ENCODE data around the gene KCNJ5. TPM values are rescaled to one million over a fixed set of nuclear protein-coding genes. Genes with fewer than 3 reads are reported as not detected.

KCNJ5 gene
- total and polyA plus RNA-seq, 2 of the 4 experiments (the other 2 are of a cell fraction): 0.07 to 0.18 TPM

DNA sequence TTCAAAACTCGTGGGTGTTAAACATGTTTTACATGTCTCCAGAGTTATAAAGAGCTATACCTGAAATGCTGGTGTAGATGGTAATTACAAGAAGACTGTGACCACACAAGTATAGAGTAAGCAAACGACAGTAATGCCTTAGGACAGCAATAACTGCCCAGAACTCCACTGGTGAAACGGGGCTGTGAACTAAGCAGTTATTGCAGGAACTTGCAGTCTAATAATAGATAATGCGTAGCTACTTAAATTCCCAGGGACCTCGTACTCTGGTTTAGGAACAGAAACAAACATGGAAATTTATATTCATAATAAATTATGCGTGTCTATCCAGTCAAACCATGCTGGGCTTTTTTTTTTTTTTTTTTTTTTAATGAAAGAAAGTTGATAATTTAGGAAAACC, 76.4 kb downstream of the KCNJ5 start:
- Histone ChIP-seq H3K9me1 (ENCODE audit: insufficient read depth, low read length) (no peaks in the 10 kb centered on the region; the same call in 1 of the 2 replicates), H3K79me1 (ENCODE audit: low read depth in 1 of 2, low read length in 2 of 2) (no peaks in the 10 kb centered on the region), H3K27ac (ENCODE audit: insufficient read depth, low read length) (no peak overlapping the region), H3K23ac (ENCODE audit: low read depth, low read length) (no peak overlapping the region), H3K4me1 (ENCODE audit: control insufficient read depth, insufficient read depth, low read length) (no peaks in the 10 kb centered on the region), H2BK120ac (ENCODE audit: low read depth, low read length) (no peak overlapping the region), H3K36me3 (ENCODE audit: control insufficient read depth, insufficient read depth, low read length) (peaks cover 23% of the 10 kb centered on the region), H4K8ac (ENCODE audit: low read depth in 2 of 2, low read length in 2 of 2) (no peak overlapping the region), H3K18ac (ENCODE audit: low read depth, low read length) (no peak overlapping the region), H3K4me3 (ENCODE audit: insufficient read depth, low read depth, low read length) (no peak overlapping the region), H3K9ac (ENCODE audit: low read depth, low read length) (no peak overlapping the region), H2BK15ac (ENCODE audit: low read depth, low read length) (no peak overlapping the region), H2BK5ac (ENCODE audit: low read depth, low read length, poor library complexity, severe bottlenecking) (no peak overlapping the region), H3K4ac (ENCODE audit: low read depth, low read length) (no peak overlapping the region), H3K4me2 (ENCODE audit: low read depth, low read length) (no peak overlapping the region; the same call in 1 of the 2 replicates), H3K9me3 (ENCODE audit: control insufficient read depth, insufficient read depth, low read length) (no peaks in the 10 kb centered on the region), H2AK5ac (ENCODE audit: low read depth, low read length) (no peak overlapping the region), H2BK20ac (ENCODE audit: low read depth, low read length) (no peak overlapping the region), H4K20me1 (ENCODE audit: insufficient read depth, low read length) (no peaks in the 10 kb centered on the region), H4K5ac (ENCODE audit: low read depth, low read length) (no peak overlapping the region), H3K27me3 (ENCODE audit: control insufficient read depth, insufficient read depth, low read length) (no peaks in the 10 kb centered on the region), H4K91ac (ENCODE audit: insufficient read depth, low read depth, low read length) (no peak overlapping the region), H3K56ac (ENCODE audit: extremely low read depth, insufficient read depth, low read length) (no peak overlapping the region), H2AK9ac (replicated peaks; ENCODE audit: low read depth, low read length, poor library complexity) (no peak overlapping the region), H3K14ac (replicated peaks; ENCODE audit: low read depth, low read length) (no peak overlapping the region), H2AFZ (replicated peaks; ENCODE audit: low read length, poor library complexity) (no peak overlapping the region)
- ATAC-seq (ENCODE audit: low read depth) (no peak), DNase-seq (no peak)
- intact Hi-C loops (cut with micrococcal nuclease): no loop called here
- no TSS peak for BruUV-seq (replicated peaks)
- POLR2A ChIA-PET (ENCODE audit: unreplicated experiment): no interaction called here
- in situ Hi-C loops (cut with MboI; ENCODE audit: low sequenced_read_pairs): loop anchor here (25.0 kb wide), 2 partner anchors 805 to 930 kb away; no protein-coding TSS in a partner anchor
- TF ChIP-seq NFE2L2 (IDR thresholded peaks at IDR 0.05; ENCODE audit: low read depth, low read length) (no peak), RFX5 (IDR thresholded peaks at IDR 0.05; ENCODE audit: low read depth, low read length) (no peak), POLR2A (IDR thresholded peaks at IDR 0.05; ENCODE audit: low read depth, low read length) (no peak), FOS (IDR thresholded peaks at IDR 0.05; ENCODE audit: low read depth, low read length) (no peak), CEBPB (IDR thresholded peaks at IDR 0.05; ENCODE audit: low read depth, low read length) (no peak), SMC3 (IDR thresholded peaks at IDR 0.05; ENCODE audit: low read depth, low read length) (no peak)
- CTCF ChIA-PET: interaction anchor here (0.9 kb wide), 1 partner anchor 19 kb away, joined by 5 read pairs; no protein-coding TSS in a partner anchor
- dilution Hi-C loops (cut with HindIII; ENCODE audit: low sequenced_read_pairs, unreplicated experiment): no loop called here
- WGBS, 2 experiments (ENCODE audit: extremely low coverage in 2 of 2, insufficient read length in 1 of 2): 70% methylated on average over 2 of the region's 6 CpGs; no CpG with 5 or more reads in 1 of the 2 experiments
